GM11168 (cell line): ENCODE results near the gene SERPINA1.
"Not testable (repeated sequence)": the region's sequence is repeated elsewhere in the genome, so short reads cannot be mapped to it uniquely, and the experiment has no call there.

Experiments
- in situ Hi-C: fragments of 300-500 bp; cut with MboI; formaldehyde crosslinking; loops from one replicate; pipeline ENCODE4 v1.12.0; 2022; ENCODE audit warnings: low sequenced_read_pairs; ENCODE audit not compliant: unreplicated experiment

The SERPINA1 gene

DNA sequence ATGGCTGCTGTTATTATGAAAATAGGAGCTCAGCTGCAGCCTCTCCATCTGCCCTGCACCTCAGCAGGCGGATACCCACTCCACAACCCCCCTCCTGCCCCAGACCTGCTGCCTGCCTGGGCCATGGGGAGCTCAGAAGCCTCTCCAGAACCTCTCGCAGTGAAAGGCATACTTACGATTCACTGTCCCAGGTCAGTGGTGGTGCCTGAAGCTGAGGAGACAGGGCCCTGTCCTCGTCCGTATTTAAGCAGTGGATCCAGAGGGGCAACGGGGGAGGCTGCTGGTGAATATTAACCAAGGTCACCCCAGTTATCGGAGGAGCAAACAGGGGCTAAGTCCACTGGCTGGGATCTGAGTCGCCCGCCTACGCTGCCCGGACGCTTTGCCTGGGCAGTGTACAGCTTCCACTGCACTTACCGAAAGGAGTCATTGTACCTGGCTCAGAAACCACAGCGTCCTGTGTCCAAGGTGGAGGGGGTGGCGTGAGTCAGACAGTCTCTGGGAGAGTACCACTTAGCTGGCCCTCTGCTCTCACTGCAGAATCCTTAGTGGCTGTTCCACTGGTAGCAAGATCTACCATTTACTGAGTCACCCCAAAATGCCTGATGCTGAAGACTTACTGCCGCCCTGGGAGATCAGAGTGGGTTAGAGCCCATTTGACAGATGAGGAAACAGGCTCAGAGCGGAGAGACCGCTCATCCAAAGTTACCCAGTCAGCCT lies at the start of gene SERPINA1:
Gene SERPINA1, minus strand, starts transcription at position 219 of the 720 bp plus-strand sequence. CDS start 5,365 bp downstream, outside the sequence.
- in situ Hi-C loops = no loop called here

DNA sequence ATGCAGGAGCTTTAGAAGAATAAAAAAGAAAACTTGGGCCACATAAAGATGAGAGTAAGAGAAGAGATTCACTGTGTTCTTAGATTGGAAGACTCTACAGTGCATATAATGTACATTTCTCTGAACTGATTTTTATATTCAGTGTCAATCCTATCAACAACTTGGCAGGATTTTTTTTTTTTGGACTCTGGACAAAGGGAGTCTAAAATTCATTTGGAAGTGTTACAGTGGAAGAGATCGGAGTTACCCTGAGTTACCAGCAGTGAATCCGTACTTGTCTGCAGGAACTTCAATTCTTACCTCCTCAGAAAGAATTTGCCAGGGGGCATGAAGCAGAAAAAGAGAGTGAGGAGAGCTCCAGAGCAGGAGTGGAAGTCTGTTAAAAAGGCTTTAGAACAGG lies 40.2 kb upstream of the SERPINA1 start:
- in situ Hi-C loops = no loop called here

DNA sequence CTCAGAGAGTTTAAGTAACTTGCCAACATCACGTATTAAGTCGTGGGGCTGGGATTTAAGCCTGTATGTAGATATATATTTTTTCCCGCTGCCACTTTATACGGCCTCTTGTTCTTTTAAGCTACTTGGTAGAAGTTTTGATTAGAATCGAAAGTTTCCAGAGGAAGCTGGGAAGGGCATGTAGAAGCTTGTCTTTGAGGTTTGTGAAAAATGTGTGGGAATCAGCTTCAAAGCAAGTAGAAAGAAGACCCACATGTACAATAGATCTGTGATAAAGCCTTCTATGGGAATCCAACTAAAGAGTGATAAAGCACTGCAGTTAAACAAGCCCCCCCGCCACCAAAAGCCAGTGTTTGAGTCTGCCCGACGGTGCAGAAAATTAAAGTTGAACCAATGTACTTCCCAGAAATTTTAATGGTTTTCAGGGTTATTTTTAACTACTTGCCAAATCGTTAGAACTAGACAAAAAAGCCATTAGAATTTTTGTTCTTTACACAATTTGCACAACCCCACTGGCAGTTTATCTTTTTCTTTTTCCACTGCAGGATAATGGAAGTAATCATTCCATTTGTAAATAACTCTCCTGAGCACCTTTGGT lies 38.7 kb upstream of the SERPINA1 start:
- in situ Hi-C loops = no loop called here

DNA sequence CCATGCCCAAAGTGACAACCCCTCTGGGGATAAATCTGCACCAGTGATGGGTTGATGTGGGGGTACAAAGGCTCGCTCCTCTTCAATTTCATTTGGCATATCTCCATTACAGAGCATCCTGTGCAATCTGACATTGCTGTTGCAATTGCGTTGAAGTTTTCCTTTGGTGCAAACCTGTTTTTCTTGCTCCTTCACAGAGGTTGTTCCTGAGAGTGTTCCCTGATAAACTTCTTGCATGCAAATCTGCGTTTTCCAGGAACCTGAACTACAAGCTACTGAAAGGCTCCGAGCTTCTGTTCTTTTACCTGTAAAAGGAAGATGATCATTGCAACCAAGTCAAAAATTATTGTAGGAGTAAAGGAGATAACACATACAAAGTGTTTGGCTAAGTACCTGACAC lies 38.1 kb upstream of the SERPINA1 start:
- in situ Hi-C loops = no loop called here

DNA sequence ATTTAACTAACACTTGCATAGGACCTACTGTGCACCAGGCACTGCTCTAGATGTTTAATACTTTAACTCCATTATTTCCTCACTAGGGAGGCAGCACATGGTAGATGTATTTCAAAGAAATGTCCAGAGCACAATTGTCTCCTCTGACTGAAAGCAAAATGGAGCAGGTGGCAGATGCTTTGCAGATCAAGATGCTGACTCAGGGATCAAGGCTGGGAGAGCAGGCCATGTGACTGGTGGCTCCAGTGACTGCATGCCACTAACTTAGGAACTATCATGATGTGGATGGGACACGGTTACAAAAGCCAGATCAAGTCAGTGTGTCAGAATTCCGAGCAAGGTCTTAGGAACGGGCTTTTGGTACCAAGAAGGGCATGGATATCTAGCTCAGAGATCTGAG lies 36.0 kb upstream of the SERPINA1 start:
- in situ Hi-C loops = no loop called here

DNA sequence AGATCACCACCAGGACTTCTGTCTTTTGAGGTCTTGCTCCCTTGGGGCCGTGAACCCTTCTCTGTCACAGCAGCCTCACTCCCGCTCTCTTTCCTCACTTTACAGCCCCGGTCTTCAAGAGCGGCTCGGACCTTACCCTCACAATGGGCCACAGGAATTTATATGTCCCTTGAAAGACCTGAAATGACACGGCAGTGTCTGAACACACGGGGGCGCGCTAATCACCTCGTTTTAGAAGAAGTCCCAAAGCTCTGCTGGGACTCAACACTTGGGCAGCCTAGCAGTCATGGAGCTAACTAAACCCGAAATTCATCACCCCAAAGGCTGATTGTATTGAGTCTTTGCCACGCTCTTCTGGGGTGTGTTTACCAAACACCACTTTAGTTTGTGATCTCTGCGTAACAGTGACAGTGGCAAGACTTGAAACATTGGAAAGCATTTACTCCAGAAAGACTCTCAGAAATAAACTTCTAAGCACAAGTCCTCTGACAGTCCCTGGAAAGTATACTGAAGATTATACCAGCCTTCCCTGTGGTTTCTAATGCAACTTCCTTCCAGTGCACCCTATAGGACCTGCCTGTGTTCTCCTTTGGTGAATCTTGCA lies 35.2 kb upstream of the SERPINA1 start:
- in situ Hi-C loops = no loop called here

DNA sequence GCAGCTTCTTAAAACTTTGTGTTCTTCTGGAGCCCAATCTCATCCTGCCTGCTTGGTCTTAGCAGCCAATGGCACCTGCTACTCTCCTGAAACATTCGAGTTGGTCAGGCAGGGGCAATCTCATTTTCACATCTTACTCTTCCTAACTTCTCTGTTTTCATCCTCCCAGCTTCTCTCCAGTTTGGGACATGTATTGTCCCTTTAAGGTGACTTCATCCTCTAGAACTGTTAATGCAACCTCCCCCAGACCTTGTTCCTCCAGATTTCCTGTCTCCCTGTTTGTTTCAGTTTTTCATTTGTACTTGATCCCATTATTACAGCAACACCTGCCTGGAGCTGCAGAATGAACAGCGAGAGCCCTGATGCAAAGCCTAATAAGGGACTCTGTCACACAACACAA lies 32.9 kb upstream of the SERPINA1 start:
- in situ Hi-C loops = no loop called here

DNA sequence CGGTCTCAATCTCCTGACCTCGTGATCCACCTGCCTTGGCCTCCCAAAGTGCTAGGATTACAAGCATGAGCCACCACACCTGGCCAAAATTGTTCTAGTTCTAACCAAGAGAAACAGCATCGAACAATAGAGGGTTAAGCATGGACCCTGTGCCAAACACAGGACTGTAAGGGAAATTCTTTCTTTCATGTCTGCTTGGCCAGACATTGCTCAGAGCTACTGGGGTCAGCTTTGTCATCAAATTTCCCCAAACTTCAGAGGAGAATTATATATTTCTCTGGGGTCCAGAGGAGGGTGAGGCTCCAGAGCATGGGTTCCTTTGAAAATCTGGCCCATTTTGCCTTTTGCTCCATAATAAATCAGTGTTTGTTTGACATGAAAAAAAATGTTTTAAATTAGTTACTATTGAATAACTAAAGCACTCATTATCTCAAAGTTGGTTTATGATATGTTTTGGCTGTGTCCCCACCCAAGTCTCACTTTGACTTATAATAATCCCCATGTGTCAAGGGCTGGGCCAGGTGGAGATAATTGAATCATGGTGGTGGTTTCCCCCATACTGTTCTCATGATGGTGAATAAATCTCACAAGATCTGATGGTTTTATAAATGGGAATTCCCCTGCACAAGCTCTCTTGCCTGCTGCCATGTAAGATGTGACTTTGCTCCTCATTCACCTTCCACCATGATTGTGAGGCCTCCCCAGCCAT lies 29.2 kb upstream of the SERPINA1 start:
- in situ Hi-C loops = not testable (repeated sequence)

DNA sequence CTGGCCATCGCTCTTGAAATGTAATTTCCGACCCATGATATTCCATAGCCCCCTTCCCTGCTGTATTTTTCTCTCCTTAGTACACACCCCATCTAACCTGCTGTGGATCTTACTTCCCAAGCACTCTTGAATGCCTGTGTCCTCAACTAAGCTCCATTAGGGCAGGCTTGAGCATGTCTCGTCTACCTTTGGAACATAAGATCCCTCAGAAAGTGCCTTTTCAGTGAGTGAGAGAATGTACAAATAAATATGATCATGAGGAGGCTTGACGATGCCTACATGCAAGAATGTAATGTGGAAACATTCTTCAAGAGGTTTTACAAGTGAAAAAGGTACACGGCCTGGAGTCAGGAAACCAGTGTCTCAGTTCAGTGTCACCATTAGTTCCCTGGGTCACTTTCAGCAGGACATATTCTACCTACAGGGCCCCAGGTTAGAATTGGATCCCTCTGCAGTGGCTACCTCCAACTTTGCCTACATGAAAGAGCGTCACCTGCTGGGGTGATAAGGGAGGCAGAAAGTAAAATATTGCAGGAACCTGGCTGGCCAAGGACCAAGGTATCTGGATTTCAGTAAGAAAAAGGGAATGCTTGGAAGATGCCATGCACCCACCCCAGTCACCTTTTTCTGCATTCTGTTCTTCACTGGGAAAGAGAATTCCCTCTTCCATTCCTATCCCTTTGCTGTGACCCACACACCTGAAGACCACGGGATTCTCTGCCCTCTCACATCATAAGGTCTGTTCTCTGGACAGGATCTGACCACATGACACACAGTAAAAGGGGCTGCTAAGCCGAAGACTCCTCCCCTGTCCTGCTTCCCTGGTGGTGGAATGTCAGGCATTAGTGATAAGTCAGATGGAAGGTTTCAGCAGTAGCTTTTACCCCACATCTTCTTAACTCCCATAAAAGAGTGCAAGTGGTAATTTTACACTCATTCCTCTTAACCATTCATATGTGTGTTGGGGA lies 24.6 kb upstream of the SERPINA1 start:
- in situ Hi-C loops = no loop called here

DNA sequence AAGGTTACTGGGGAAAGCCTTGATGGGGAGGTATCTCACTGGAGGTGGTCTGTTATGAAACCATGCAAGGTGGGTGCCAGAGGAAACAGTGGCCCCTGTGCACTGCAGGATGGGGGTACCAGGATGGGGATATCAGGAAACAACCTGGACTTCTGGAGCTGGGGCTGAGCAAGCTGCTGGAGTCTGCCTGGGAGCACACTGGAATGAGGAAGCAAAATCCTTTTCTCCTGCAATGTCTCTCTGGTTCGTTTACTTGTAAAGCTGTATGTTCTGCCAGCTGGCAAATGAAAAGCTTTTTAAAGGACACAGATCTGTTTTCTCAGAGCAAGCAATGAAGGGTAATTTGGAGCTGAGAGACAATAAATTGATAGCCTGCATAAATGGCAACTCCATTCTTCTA lies 23.2 kb upstream of the SERPINA1 start:
- in situ Hi-C loops = no loop called here

DNA sequence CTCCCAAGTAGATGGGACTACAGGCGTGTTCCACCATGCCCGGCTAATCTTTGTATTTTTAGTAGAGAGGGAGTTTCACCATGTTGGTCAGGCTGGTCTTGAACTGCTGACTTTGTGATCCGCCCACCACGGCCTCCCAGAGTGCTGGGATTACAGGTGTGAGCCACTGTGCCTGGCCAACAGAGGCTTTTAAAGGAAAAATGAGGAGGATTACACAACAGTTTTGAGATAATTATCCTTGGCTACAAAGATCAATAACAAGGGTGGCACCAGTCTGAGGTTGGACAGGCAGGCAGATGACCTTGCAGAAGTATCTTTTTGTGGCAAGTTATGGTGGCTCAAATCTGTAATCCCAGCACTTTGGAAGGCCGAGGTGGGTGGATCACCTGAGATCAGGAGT lies 21.0 kb upstream of the SERPINA1 start:
- in situ Hi-C loops = not testable (repeated sequence)

DNA sequence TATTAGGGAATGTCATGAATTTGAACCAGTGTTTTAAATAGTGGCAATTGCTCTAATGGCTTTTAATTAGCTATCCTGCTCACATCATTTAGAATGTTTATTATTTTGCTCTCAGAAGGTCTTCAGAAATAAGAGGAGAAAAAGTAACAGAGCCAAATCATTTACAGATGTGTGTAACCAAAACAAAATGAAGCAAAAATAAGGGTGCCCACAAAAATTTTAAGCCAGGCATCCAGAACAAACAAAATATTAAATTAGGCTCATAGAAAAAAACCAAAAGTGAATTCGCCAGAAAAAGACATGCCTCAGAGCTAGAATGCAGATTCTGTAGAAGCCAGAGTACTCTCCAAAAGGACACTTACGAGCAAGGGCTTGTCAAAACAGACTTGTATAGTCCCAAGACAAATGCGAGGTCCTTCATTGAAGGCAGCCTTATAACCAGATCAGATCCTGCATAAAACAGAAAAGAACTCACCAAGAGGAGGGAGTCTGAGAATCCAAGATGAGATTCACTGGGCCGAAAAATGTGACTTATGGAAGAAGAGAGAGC lies 20.2 kb upstream of the SERPINA1 start:
- in situ Hi-C loops = no loop called here

DNA sequence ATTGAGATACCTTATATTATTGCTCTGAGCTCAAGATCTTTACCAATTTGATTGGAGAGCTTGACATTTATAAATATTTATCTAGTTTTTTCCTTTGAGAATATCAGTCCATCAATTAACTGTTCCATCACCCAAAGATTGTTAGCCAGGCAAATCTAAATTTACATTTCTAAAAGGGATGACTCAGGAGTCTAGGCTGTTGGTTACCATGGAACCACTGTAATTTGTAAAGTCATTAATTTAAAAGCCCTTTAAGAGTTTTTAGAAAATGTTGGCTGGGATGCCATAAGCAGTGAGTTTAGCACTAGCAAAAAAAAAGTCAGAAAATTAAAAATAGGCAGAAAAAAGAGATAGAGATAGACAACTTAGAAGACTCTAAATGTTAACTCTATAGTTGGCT lies 19.5 kb upstream of the SERPINA1 start:
- in situ Hi-C loops = no loop called here

DNA sequence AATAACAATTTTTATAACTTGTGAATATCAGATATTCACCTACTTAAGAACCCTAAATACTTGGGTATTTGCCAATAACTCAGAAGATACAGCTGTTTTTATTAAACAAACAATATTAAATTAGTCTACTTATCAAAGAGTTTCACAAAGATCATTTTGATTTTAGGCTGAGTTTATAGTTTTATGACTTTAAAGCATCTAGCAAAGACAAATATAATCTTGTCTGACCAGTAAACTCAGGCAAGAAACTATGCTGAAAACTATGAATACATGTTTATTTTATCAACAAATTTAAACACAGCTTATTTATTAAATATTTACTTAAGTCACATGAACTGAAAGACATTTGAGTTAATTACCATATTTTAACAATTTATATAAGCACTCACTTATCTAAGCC lies 18.5 kb upstream of the SERPINA1 start:
- in situ Hi-C loops = no loop called here

DNA sequence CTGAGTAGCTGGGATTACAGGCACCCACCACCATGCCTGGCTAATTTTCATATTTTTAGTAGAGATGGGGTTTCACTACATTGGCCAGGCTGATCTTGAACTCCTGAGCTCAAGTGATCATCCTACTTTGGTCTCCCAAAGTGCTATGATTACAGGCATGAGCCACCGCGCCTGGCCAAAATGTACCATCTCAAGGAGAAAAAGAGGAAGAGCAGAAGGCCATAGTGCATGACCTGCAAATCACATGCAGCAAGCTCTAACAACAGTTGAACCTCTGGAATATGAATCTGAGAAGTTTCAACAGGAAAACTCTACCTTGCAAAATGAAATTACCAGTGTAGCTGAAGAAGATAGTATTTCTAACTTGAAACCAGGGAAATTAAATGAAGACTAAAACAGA lies 17.1 kb upstream of the SERPINA1 start:
- in situ Hi-C loops = no loop called here

DNA sequence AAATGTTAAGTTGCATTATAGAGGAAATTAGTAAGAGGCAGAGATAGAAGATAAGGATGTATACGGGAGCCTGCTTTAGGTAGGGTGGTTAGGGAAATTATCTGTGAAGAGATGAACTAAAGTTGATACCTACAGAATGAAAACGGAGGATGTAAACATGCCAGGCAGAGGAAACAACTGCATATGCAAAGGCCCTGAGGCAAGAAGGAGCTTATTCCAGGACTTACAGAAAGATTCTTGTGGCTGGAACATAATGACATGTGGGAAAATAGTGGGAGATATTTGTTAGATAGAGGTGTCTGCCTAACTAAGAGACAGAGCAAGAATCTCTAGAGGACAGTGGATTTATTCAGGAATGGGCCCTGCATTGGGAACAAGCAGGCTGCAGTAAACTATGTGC lies 16.2 kb upstream of the SERPINA1 start:
- in situ Hi-C loops = no loop called here

DNA sequence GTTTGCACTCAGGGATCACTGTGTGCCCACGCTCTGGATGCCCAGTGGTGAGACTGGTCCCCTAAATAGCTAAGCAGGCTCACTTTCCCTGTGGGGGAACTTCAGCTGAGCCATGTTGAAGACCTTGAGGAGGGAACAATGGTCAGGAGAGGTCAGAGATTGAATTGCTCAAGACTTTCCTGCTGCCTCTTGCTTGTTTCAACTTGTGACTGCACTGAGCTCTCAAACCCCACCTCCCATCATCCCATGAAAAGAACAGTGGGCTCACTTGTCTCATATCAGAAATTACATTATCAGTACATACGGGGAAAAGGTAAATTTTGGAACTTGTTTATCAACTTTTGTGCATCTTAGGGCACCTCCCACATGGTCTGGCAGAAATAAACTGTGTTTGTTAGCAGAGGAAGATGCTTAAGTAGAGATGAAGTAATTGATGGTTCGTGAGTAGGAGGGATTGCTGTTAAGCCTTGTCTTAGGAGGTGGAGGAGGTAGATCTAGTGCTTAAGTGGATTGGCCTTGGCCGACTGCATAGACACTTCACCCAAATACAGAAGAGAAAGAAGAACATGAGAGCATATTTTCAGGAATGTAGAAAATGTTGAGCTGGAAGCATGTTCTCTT lies 15.0 kb upstream of the SERPINA1 start:
- in situ Hi-C loops = no loop called here

DNA sequence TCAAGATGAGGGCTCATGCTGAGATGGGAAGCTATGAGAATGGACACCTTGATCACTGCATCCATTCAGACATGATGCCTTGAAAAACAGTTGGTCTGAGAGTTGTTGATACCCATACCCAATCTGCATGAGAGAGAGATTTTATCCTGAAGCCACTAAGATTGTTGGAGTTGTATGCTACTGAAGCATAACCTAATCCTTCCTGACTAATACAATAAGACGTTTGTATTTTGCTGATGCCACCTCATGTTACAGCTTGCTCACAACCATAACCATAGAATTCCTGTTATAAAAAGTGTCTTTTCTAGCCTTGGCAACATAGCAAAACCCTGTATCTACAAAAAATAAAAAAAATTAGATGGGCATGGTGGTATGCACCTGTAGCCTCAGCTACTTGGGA lies 12.7 kb upstream of the SERPINA1 start:
- in situ Hi-C loops = no loop called here

DNA sequence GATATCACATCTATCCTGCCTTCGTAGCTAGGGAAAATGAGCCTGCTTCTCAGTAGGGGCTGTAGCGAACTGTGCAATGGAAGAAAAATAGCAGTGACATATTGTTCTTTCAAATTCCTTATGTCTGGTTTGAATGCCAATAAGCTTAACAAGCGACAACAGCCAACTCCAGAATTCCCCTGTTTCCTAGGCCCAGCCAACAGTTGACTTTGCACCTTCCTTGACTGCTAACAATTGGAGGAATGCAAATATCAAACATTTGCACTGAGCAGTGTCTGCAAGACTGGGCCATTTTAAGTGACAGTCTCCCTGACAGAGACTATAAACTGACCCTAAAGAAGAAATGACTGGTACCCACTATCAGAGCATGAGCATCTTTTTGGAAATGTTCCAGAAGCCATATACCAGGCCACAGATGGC lies 12.0 kb upstream of the SERPINA1 start:
- in situ Hi-C loops = no loop called here
